CD4-positive, alpha-beta T cell (primary cell): ENCODE data around the gene TMEM179. TPM values are rescaled to one million over a fixed set of nuclear protein-coding genes. Genes with fewer than 3 reads are reported as not detected.

Source experiments
- ATAC-seq: fragments of 200-7000 bp; cut with Tn5 transposase; one replicate; pipeline ENCODE4 v1.10.0; 2022; ENCODE audit warnings: mild to moderate bottlenecking; ENCODE audit not compliant: poor library complexity
- CTCF ChIA-PET: fragments of 350-600 bp; sonication (Branson Sonifier 250); formaldehyde crosslinking; loops from one replicate; lab custom pipeline; 2021; ENCODE audit warnings: antibody characterized with exemption, inconsistent platforms; lab: Charles Lee
- POLR2A ChIA-PET: fragments of 350-600 bp; sonication (Branson Sonifier 250); formaldehyde crosslinking; loops from one replicate; lab custom pipeline; 2021; ENCODE audit warnings: antibody characterized with exemption, inconsistent platforms; lab: Charles Lee
- DNase-seq, 14 experiments: peaks; one replicate each; pipeline ENCODE4 v3.0.0-alpha.2; 2013 to 2020; ENCODE audit warnings: mixed read lengths in 2 of 14
- H3K27ac ChIP-seq, 2 donors: one replicate each; pipeline versions ENCODE4 v1.5.1 to v1.7.0; 2013; ENCODE audit warnings: low read length in 2 of 2, low read depth in 1 of 2, mild to moderate bottlenecking in 1 of 2
- H3K27me3 ChIP-seq, 2 experiments: 1 replicate in 1 of 2; 2 replicates in 1 of 2; pipeline versions ENCODE4 v1.6.1 to v1.7.0; 2013; ENCODE audit warnings: low read length in 2 of 2, control low read depth in 1 of 2, mild to moderate bottlenecking in 1 of 2, moderate library complexity in 1 of 2; ENCODE audit not compliant: insufficient read depth in 2 of 2, control insufficient read depth in 1 of 2
- H3K36me3 ChIP-seq: one replicate; pipeline ENCODE4 v1.6.1; 2013; ENCODE audit warnings: low read length, control low read depth; ENCODE audit not compliant: insufficient read depth
- H3K4me1 ChIP-seq: one replicate; pipeline ENCODE4 v1.6.1; 2013; ENCODE audit warnings: low read length, control low read depth; ENCODE audit not compliant: insufficient read depth
- H3K4me3 ChIP-seq: one replicate; pipeline ENCODE4 v1.5.1; 2013; ENCODE audit warnings: mild to moderate bottlenecking, low read length, moderate library complexity
- H3K9me3 ChIP-seq, 2 experiments: 1 replicate in 1 of 2; 2 replicates in 1 of 2; pipeline versions ENCODE4 v1.6.1 to v1.7.0; 2013; ENCODE audit warnings: low read length in 2 of 2, mild to moderate bottlenecking in 2 of 2, control low read depth in 1 of 2, moderate library complexity in 1 of 2; ENCODE audit not compliant: control insufficient read depth in 1 of 2, insufficient read depth in 1 of 2
- H3K27ac Mint-ChIP-seq: one replicate; pipeline ENCODE4 v1.8.0; 2020; ENCODE audit warnings: mixed read lengths
- H3K27me3 Mint-ChIP-seq: one replicate; pipeline ENCODE4 v1.8.0; 2021; ENCODE audit warnings: mixed read lengths
- H3K36me3 Mint-ChIP-seq: one replicate; pipeline ENCODE4 v1.8.0; 2021; ENCODE audit warnings: low read depth, mixed read lengths
- H3K4me1 Mint-ChIP-seq: one replicate; pipeline ENCODE4 v1.8.0; 2021; ENCODE audit warnings: low read depth, mixed read lengths
- H3K4me3 Mint-ChIP-seq: one replicate; pipeline ENCODE4 v1.8.0; 2020; ENCODE audit warnings: mild to moderate bottlenecking, mixed read lengths
- H3K9me3 Mint-ChIP-seq: one replicate; pipeline ENCODE4 v1.8.0; 2020; ENCODE audit warnings: mixed read lengths
- intact Hi-C, 2 experiments: fragments of 100-400 bp; cut with DNase I in 1 of 2; cut with micrococcal nuclease in 1 of 2; formaldehyde crosslinking; loops; one replicate each; pipeline versions ENCODE4 v1.15.1 to v1.9.0; 2023 to 2025; cut with DNase I, micrococcal nuclease
- total RNA-seq, 174 experiments: library from RNA in 2 of 174; stranded (reverse) in 2 of 174; gene quantifications; one replicate each; pipeline ENCODE4 v1.2.3 and lab custom pipeline; 2021 to 2026
- TF ChIP-seq, protein P1 (sequence below): fragments of 200-600 bp; IDR thresholded peaks from one replicate; pipeline ENCODE4 v1.8.0; 2022; ENCODE audit warnings: antibody characterized with exemption, mild to moderate bottlenecking

The TMEM179 gene
- total RNA-seq, 2 experiments from 2014 or later, result not detected

DNA sequence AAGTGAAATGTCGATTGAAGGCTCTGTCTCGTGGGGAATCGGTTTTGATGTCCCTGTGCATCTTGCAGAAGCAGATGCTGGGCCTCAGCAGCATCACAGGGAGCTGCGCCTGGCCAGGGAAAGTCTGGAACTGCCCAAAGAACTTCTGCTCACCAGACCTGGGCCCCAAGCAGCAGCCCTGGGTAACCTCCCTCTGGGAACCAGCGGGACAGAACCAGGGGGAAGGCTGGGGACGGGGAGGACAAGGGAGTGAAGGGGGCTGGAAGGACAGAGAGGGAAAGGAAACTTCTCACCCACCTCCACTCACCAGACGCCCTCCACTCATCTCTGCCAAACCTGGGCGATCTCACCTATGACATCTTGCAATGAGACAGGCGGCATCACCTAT, 51.8 kb downstream of the TMEM179 start:
- POLR2A ChIA-PET, result no interaction called here
- Mint-ChIP-seq H3K4me1 (no peaks in the 10 kb centered on the region), H3K4me3 (no peak overlapping the region), H3K9me3 (no peaks in the 10 kb centered on the region), H3K27me3 (peaks cover 18% of the 10 kb centered on the region), H3K36me3 (no peaks in the 10 kb centered on the region), H3K27ac (no peak overlapping the region)
- TF ChIP-seq, protein P1, sequence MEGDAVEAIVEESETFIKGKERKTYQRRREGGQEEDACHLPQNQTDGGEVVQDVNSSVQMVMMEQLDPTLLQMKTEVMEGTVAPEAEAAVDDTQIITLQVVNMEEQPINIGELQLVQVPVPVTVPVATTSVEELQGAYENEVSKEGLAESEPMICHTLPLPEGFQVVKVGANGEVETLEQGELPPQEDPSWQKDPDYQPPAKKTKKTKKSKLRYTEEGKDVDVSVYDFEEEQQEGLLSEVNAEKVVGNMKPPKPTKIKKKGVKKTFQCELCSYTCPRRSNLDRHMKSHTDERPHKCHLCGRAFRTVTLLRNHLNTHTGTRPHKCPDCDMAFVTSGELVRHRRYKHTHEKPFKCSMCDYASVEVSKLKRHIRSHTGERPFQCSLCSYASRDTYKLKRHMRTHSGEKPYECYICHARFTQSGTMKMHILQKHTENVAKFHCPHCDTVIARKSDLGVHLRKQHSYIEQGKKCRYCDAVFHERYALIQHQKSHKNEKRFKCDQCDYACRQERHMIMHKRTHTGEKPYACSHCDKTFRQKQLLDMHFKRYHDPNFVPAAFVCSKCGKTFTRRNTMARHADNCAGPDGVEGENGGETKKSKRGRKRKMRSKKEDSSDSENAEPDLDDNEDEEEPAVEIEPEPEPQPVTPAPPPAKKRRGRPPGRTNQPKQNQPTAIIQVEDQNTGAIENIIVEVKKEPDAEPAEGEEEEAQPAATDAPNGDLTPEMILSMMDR, result no peak
- H3K27ac ChIP-seq, result no peak overlapping the region
- no peaks in the 10 kb centered on the region for H3K36me3 ChIP-seq
- ATAC-seq (no peak), DNase-seq (no peak)
- no peak overlapping the region for H3K4me3 ChIP-seq
- peaks cover 0 to 7% of the 10 kb centered on the region in 2 experiments for H3K9me3 ChIP-seq
- CTCF ChIA-PET, result no interaction called here
- intact Hi-C loops, result no loop called here
- no peaks in the 10 kb centered on the region for H3K4me1 ChIP-seq
- H3K27me3 ChIP-seq, result peaks cover 0 to 6% of the 10 kb centered on the region in 2 experiments

GRCh38 chr14:104551851-104552737, 52.5 kb downstream of the TMEM179 start:
- Histone ChIP-seq H3K27me3 (peaks cover 0 to 6% of the 10 kb centered on the region in 2 experiments), H3K4me1 (no peaks in the 10 kb centered on the region), H3K27ac (no peak overlapping the region), H3K4me3 (no peak overlapping the region), H3K9me3 (peaks cover 0 to 7% of the 10 kb centered on the region in 2 experiments), H3K36me3 (no peaks in the 10 kb centered on the region)
- TF ChIP-seq, protein P1, result no peak
- Mint-ChIP-seq H3K9me3 (no peaks in the 10 kb centered on the region), H3K4me1 (no peaks in the 10 kb centered on the region), H3K27me3 (peaks cover 21% of the 10 kb centered on the region), H3K27ac (no peak overlapping the region), H3K36me3 (no peaks in the 10 kb centered on the region), H3K4me3 (no peak overlapping the region)
- intact Hi-C loops, result no loop called here
- ATAC-seq (no peak), DNase-seq (no peak)
- CTCF ChIA-PET, result no interaction called here
- POLR2A ChIA-PET, result no interaction called here

DNA sequence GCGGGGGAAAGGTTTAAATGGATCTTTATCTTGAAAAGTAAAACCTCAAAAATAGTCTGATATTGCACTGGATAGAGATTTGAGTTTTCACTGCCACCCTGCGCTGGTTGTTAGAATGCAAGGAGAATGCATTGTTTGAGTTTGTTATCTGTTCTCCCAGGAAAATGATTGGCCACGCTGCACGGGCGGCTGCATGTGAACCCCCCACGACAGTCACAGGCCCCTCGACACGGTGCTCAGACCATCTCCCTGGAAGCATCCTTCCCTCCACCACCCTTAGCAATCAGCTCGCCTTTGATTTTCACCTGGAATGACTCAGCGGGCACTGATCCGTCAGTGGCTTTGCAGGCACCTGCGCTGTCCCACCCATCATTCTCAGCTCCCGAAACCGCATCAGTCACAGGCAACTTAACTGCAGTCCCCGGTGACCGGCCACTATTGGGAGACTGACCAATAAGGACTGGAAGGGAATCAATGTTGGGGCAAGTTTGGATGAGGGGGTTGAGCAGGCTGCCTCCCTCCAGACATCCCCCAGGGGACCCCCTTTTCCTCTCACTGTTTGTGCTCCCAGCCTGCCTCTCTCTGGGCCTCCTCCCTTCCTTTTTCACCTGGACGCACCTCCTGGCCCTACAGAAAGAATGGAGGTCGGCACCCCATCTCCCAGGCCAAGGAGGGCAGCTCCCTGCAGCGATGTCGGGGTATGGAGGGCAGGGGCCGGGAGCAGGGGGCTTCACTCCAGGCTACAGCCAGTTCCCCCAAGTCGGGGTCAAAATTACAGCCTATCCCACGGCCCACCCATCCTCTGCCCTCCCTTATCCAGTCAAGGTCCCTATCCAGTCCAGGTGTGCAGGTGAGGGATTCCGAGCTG, 53.5 kb downstream of the TMEM179 start:
- no peak overlapping the region for H3K27ac ChIP-seq
- peaks cover 0 to 7% of the 10 kb centered on the region in 2 experiments for H3K9me3 ChIP-seq
- TF ChIP-seq, protein P1, result no peak
- ChIA-PET POLR2A (no interaction called here), CTCF (no interaction called here)
- Mint-ChIP-seq H3K27ac (no peak overlapping the region), H3K4me1 (no peaks in the 10 kb centered on the region), H3K9me3 (no peaks in the 10 kb centered on the region), H3K36me3 (no peaks in the 10 kb centered on the region), H3K27me3 (peaks cover 21% of the 10 kb centered on the region), H3K4me3 (no peak overlapping the region)
- DNase-seq (peak in 1 of 14 experiments; percentile 14), ATAC-seq (no peak)
- H3K36me3 ChIP-seq, result no peaks in the 10 kb centered on the region
- intact Hi-C loops, result no loop called here
- no peaks in the 10 kb centered on the region for H3K4me1 ChIP-seq
- H3K27me3 ChIP-seq, result peaks cover 0 to 3% of the 10 kb centered on the region in 2 experiments
- H3K4me3 ChIP-seq, result no peak overlapping the region
